ENCODE measurements around the gene PDE6A.

- TF ChIP-seq GATA3 (IDR thresholded peaks at IDR 0.05; ENCODE audit: low read depth, low read length) (no peak), GATA2 (IDR thresholded peaks at IDR 0.05; ENCODE audit: low read depth, low read length) (no peak)
These were observed 43.1 kb downstream of the PDE6A start for GRCh38 chr5:149901511-149901910.
